Body of pancreas (tissue), 4 donors: Measurements from ENCODE around the gene ATP2C1. TPM values are rescaled to one million over a fixed set of nuclear protein-coding genes. Genes with fewer than 3 reads are reported as not detected.

Source experiments
- ATAC-seq: fragments of 150-250 bp; one replicate; pipeline ENCODE4 v1.9.1; 2016
- DNase-seq, 4 donors: peaks; one replicate each; pipeline ENCODE4 v3.0.0-alpha.2; 2019
- H3K27ac ChIP-seq, 4 donors: fragments of 200-600 bp; sonication (generic); 1 replicate in 3 of 4; 2 replicates in 1 of 4; pipeline versions ENCODE4 v1.5.1 to v1.6.1; 2016 to 2019; ENCODE audit warnings: mild to moderate bottlenecking in 1 of 4, mixed read lengths in 1 of 4, moderate library complexity in 1 of 4
- H3K27me3 ChIP-seq, 2 donors: fragments of 200-600 bp; sonication (generic); one replicate each; pipeline ENCODE4 v1.6.0; 2016; ENCODE audit warnings: mild to moderate bottlenecking in 1 of 2
- H3K36me3 ChIP-seq, 2 donors: fragments of 200-600 bp; sonication (generic); replicated peaks in 1 of 2; 2 replicates each; pipeline ENCODE4 v1.5.1; 2016; ENCODE audit warnings: low read depth in 2 of 2; ENCODE audit not compliant: insufficient read depth in 1 of 2
- H3K4me1 ChIP-seq: fragments of 200-600 bp; sonication (generic); one replicate; pipeline ENCODE4 v1.6.0; 2016
- H3K4me3 ChIP-seq, 2 donors: fragments of 200-600 bp; sonication (generic); 1 replicate in 1 of 2; 2 replicates in 1 of 2; pipeline ENCODE4 v1.5.1; 2016 to 2019
- H3K9me3 ChIP-seq, 3 donors: fragments of 200-600 bp; sonication (generic); 1 replicate in 2 of 3; 2 replicates in 1 of 3; pipeline ENCODE4 v1.5.1; 2016
- CTCF ChIP-seq, 7 experiments: fragments of 450-650 bp in 4 of 7; fragments of 200-600 bp in 3 of 7; sonication (generic) in 3 of 7; IDR thresholded peaks; one replicate each; pipeline ENCODE4 v1.5.1; 2016 to 2019; ENCODE audit warnings: antibody characterized with exemption in 7 of 7
- POLR2A ChIP-seq, 3 donors: fragments of 450-650 bp; IDR thresholded peaks; one replicate each; pipeline ENCODE4 v1.6.1; 2016; ENCODE audit warnings: antibody characterized with exemption in 3 of 3, mild to moderate bottlenecking in 2 of 3
- whole genome bisulfite sequencing, 2 donors: methylation state at CpG; one replicate each; pipeline ENCODE4 v1.1.5; 2017; 5-methylcytosine and 5-hydroxymethylcytosine counted together
- intact Hi-C: fragments of 100-400 bp; cut with DNase I; formaldehyde crosslinking; loops from one replicate; pipeline ENCODE4 v1.15.1; 2023
- total RNA-seq, 2 donors: library from RNA; depleted of rRNA; stranded (reverse); fragments of >200 nt; gene quantifications; one replicate each; pipeline ENCODE4 v1.1.0, GENCODE V29; 2016

The ATP2C1 gene
- total RNA-seq, 2 donors from 2014 or later, result 36.3 to 47.5 TPM

- Histone ChIP-seq H3K27ac (no peak overlapping the region), H3K4me3 (no peak overlapping the region), H3K4me1 (no peaks in the 10 kb centered on the region), H3K9me3 (no peaks in the 10 kb centered on the region), H3K27me3 (no peaks in the 10 kb centered on the region), H3K36me3 (no peaks in the 10 kb centered on the region)
- WGBS, 2 donors, result 91 to 95% methylated on average over 5 of the region's 5 CpGs
- DNase-seq (no peak), ATAC-seq (no peak)
- intact Hi-C loops, result no loop called here
- TF ChIP-seq CTCF (IDR thresholded peaks at IDR 0.05) (no peak), POLR2A (IDR thresholded peaks at IDR 0.05) (no peak)
Measured at GRCh38 chr3:130973406-130973805, 79.5 kb downstream of the ATP2C1 start.

- TF ChIP-seq POLR2A (IDR thresholded peaks at IDR 0.05) (no peak), CTCF (IDR thresholded peaks at IDR 0.05) (no peak)
- no peaks in the 10 kb centered on the region for H3K27me3 ChIP-seq
- intact Hi-C loops, result no loop called here
- no peak overlapping the region for H3K4me3 ChIP-seq
- H3K4me1 ChIP-seq, result no peaks in the 10 kb centered on the region
- no peak overlapping the region for H3K27ac ChIP-seq
- 98% methylated on average over 2 of the region's 2 CpGs for WGBS, 2 donors
- DNase-seq (no peak), ATAC-seq (no peak)
- no peaks in the 10 kb centered on the region for H3K9me3 ChIP-seq
- H3K36me3 ChIP-seq, result no peaks in the 10 kb centered on the region
Measured at GRCh38 chr3:130974201-130974600, 80.3 kb downstream of the ATP2C1 start.

GRCh38 chr3:130975251-130975650 lies 81.4 kb downstream of the ATP2C1 start:
- DNase-seq (no peak), ATAC-seq (no peak)
- TF ChIP-seq CTCF (IDR thresholded peaks at IDR 0.05) (no peak), POLR2A (IDR thresholded peaks at IDR 0.05) (no peak)
- Histone ChIP-seq H3K9me3 (no peaks in the 10 kb centered on the region), H3K36me3 (peaks cover 0 to 2% of the 10 kb centered on the region in 2 donors), H3K27ac (no peak overlapping the region), H3K4me3 (no peak overlapping the region), H3K4me1 (no peaks in the 10 kb centered on the region), H3K27me3 (no peaks in the 10 kb centered on the region)
- 93 to 96% methylated on average over 3 of the region's 3 CpGs for WGBS, 2 donors
- intact Hi-C loops, result no loop called here

GRCh38 chr3:130976706-130977105 lies 82.8 kb downstream of the ATP2C1 start:
- intact Hi-C loops, result no loop called here
- TF ChIP-seq CTCF (IDR thresholded peaks at IDR 0.05) (no peak), POLR2A (IDR thresholded peaks at IDR 0.05) (no peak)
- peaks cover 0 to 4% of the 10 kb centered on the region in 2 donors for H3K36me3 ChIP-seq

GRCh38 chr3:130979117-130979516 lies 85.2 kb downstream of the ATP2C1 start:
- H3K4me1 ChIP-seq, result no peaks in the 10 kb centered on the region
- no peaks in the 10 kb centered on the region for H3K27me3 ChIP-seq
- H3K4me3 ChIP-seq, result no peak overlapping the region
- H3K27ac ChIP-seq, result no peak overlapping the region
- 81 to 93% methylated on average over 2 of the region's 2 CpGs for WGBS, 2 donors
- H3K9me3 ChIP-seq, result no peaks in the 10 kb centered on the region
- intact Hi-C loops, result no loop called here
- peaks cover 0 to 5% of the 10 kb centered on the region in 2 donors for H3K36me3 ChIP-seq
- no peak for TF ChIP-seq POLR2A (IDR thresholded peaks at IDR 0.05)
- DNase-seq, result no peak
- ATAC-seq, result no peak

More at GRCh38 chr3:130976706-130977105, 82.8 kb downstream of the ATP2C1 start:
- Histone ChIP-seq H3K27me3 (no peaks in the 10 kb centered on the region), H3K9me3 (no peaks in the 10 kb centered on the region), H3K27ac (no peak overlapping the region), H3K4me1 (no peaks in the 10 kb centered on the region), H3K4me3 (no peak overlapping the region)
- ATAC-seq (no peak), DNase-seq (no peak)
- WGBS, 2 donors, result 72 to 76% methylated on average over 4 of the region's 4 CpGs
